HCT116 (cell line): ENCODE data around the gene CDH7.

Experiments
- EZH2 ChIP-seq: fragments of 200-600 bp; sonication (generic); IDR thresholded peaks from 2 replicates; pipeline ENCODE4 v1.6.1; 2017; ENCODE audit warnings: antibody characterized with exemption, mixed run types
- POLR2AphosphoS5 ChIP-seq: IDR thresholded peaks from 2 replicates; pipeline ENCODE4 v1.6.1; 2011; ENCODE audit warnings: mild to moderate bottlenecking, low read depth, low read length, moderate library complexity
- TF ChIP-seq, protein P1 (sequence below), 3 experiments: fragments of 200-600 bp in 1 of 3; sonication (generic) in 1 of 3; IDR thresholded peaks in 2 of 3; conservative IDR thresholded peaks in 1 of 3; 2 replicates each; pipeline ENCODE4 v1.5.1; 2012 to 2017; ENCODE audit warnings: low read depth in 2 of 3, low read length in 2 of 3, antibody characterized with exemption in 1 of 3, borderline replicate concordance in 1 of 3, control low read depth in 1 of 3, mild to moderate bottlenecking in 1 of 3, mixed read lengths in 1 of 3, mixed run types in 1 of 3, moderate library complexity in 1 of 3; ENCODE audit not compliant: insufficient read depth in 1 of 3
- TF ChIP-seq, protein P2 (sequence below): IDR thresholded peaks from 2 replicates; pipeline ENCODE4 v1.6.1; 2012

DNA sequence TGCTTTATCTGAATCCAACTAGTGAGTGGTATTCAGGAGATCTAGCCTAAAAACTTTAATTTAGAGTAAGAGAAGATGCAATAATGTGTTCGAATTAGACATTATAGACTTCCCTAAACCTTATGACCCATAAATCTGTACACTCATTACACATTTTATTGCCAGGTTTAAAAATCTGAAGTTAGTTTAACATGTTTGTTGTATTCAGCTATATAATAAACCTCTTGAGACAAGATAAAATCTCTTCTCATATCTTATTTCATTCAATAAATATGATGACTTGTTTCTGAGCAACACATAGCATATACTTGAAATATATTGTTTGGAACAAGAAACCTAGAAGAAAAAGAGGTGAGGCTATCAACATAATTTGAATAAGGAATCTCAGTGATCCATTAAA is 150.7 kb downstream of the CDH7 start:
- TF ChIP-seq, protein P1, sequence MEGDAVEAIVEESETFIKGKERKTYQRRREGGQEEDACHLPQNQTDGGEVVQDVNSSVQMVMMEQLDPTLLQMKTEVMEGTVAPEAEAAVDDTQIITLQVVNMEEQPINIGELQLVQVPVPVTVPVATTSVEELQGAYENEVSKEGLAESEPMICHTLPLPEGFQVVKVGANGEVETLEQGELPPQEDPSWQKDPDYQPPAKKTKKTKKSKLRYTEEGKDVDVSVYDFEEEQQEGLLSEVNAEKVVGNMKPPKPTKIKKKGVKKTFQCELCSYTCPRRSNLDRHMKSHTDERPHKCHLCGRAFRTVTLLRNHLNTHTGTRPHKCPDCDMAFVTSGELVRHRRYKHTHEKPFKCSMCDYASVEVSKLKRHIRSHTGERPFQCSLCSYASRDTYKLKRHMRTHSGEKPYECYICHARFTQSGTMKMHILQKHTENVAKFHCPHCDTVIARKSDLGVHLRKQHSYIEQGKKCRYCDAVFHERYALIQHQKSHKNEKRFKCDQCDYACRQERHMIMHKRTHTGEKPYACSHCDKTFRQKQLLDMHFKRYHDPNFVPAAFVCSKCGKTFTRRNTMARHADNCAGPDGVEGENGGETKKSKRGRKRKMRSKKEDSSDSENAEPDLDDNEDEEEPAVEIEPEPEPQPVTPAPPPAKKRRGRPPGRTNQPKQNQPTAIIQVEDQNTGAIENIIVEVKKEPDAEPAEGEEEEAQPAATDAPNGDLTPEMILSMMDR (IDR thresholded peaks at IDR 0.05 in 2 of 3, conservative IDR thresholded peaks at IDR 0.05 in 1 of 3; ENCODE audit: borderline replicate concordance in 1 of 3, insufficient read depth in 1 of 3, low read depth in 2 of 3, low read length in 2 of 3) = no peak
- TF ChIP-seq POLR2AphosphoS5 (no peak), EZH2 (no peak)
- TF ChIP-seq, protein P2, sequence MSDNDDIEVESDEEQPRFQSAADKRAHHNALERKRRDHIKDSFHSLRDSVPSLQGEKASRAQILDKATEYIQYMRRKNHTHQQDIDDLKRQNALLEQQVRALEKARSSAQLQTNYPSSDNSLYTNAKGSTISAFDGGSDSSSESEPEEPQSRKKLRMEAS = no peak
